GM19351 (cell line): ENCODE results near the gene IRX3.

ENCODE experiments used
- ATAC-seq: cut with Tn5 transposase; IDR thresholded peaks from one replicate; pipeline ENCODE4 v1.9.1; 2021; ENCODE audit warnings: mild to moderate bottlenecking, moderate library complexity; ENCODE audit not compliant: unreplicated experiment

Gene IRX3

GRCh38 chr16:54239456-54239855, 47.1 kb downstream of the IRX3 start:
- no peak for ATAC-seq

GRCh38 chr16:54236773-54237172, 49.8 kb downstream of the IRX3 start:
- no peak for ATAC-seq

- no peak for ATAC-seq
These were observed 53.0 kb downstream of the IRX3 start for GRCh38 chr16:54233615-54234014.
